Medulla oblongata (tissue), 1 donor: ENCODE measurements around the gene TBX2.

ENCODE experiments used
- DNase-seq: peaks from one replicate; pipeline ENCODE4 v3.0.0-alpha.2; 2015; ENCODE audit errors: extremely low spot score

Gene TBX2

GRCh38 chr17:61368832-61369450 is 30.7 kb upstream of the TBX2 start:
- DNase-seq, result peak; percentile 46

GRCh38 chr17:61369751-61370150 is 29.9 kb upstream of the TBX2 start:
- DNase-seq, result no peak

GRCh38 chr17:61371179-61371578 is 28.5 kb upstream of the TBX2 start:
- no peak for DNase-seq

- DNase-seq, result no peak
These were observed 28.0 kb upstream of the TBX2 start for GRCh38 chr17:61371606-61372005.

GRCh38 chr17:61372436-61372835 is 27.2 kb upstream of the TBX2 start:
- DNase-seq, result no peak

- no peak for DNase-seq
These were observed 22.5 kb upstream of the TBX2 start for GRCh38 chr17:61376931-61377838.

- no peak for DNase-seq
These were observed 20.8 kb upstream of the TBX2 start for GRCh38 chr17:61378658-61379456.

GRCh38 chr17:61379457-61380216 is 20.0 kb upstream of the TBX2 start:
- no peak for DNase-seq

GRCh38 chr17:61380217-61380835 is 19.3 kb upstream of the TBX2 start:
- no peak for DNase-seq

GRCh38 chr17:61380836-61381525 is 18.7 kb upstream of the TBX2 start:
- peak; percentile 26 for DNase-seq

- DNase-seq, result no peak
These were observed 18.1 kb upstream of the TBX2 start for GRCh38 chr17:61381537-61381936.

GRCh38 chr17:61382796-61383688 is 16.6 kb upstream of the TBX2 start:
- DNase-seq, result no peak

GRCh38 chr17:61383689-61384201 is 15.9 kb upstream of the TBX2 start:
- DNase-seq, result no peak

GRCh38 chr17:61384354-61384691 is 15.3 kb upstream of the TBX2 start:
- DNase-seq, result no peak

GRCh38 chr17:61384692-61385576 is 14.7 kb upstream of the TBX2 start:
- DNase-seq, result no peak

GRCh38 chr17:61385577-61386236 is 13.9 kb upstream of the TBX2 start:
- DNase-seq, result no peak

- DNase-seq, result no peak
These were observed 13.4 kb upstream of the TBX2 start for GRCh38 chr17:61386251-61386650.

- DNase-seq, result no peak
These were observed 12.6 kb upstream of the TBX2 start for GRCh38 chr17:61387011-61387410.
